Measurements from ENCODE around the gene PTPRK. TPM values are rescaled to one million over a fixed set of nuclear protein-coding genes. Genes with fewer than 3 reads are reported as not detected.

PTPRK gene
- total and polyA plus RNA-seq, 2 of the 13 experiments (the other 11 are each of a cell fraction or from before 2014, with no cell fraction given): 43.6 to 98.3 TPM

GRCh38 chr6:128062882-128063603 is 457.4 kb downstream of the PTPRK start (continued):
- no peak for TF ChIP-seq KLF6 (CRISPR knock-in tag; IDR thresholded peaks at IDR 0.05)
- no peak for TF ChIP-seq ZNF703 (CRISPR knock-in tag; IDR thresholded peaks at IDR 0.05; ENCODE audit: borderline replicate concordance)
- TF ChIP-seq NFIC (IDR thresholded peaks at IDR 0.05; ENCODE audit: low read length): peak; percentile 98
- TF ChIP-seq DZIP1 (CRISPR knock-in tag; IDR thresholded peaks at IDR 0.05): no peak
- TF ChIP-seq PAXIP1 (CRISPR knock-in tag; conservative IDR thresholded peaks at IDR 0.05): peak; percentile 96
- TF ChIP-seq ZNF704 (CRISPR knock-in tag; IDR thresholded peaks at IDR 0.05; ENCODE audit: borderline replicate concordance): no peak
- peak; percentile 74 for TF ChIP-seq ELF3 (CRISPR knock-in tag; IDR thresholded peaks at IDR 0.05)
- no peak; the same call in 1 of the 2 replicates for TF ChIP-seq YEATS2 (CRISPR knock-in tag; IDR thresholded peaks at IDR 0.05; ENCODE audit: borderline replicate concordance)
- TF ChIP-seq YEATS4 (CRISPR knock-in tag; IDR thresholded peaks at IDR 0.05; ENCODE audit: borderline replicate concordance): peak; percentile 62; the same call in 1 of the 2 replicates
- TF ChIP-seq TFAP4 (IDR thresholded peaks at IDR 0.05; ENCODE audit: borderline replicate concordance, low read depth): 0 out of 2 replicates have a peak, but pooled peaks have one; percentile 42
- TF ChIP-seq SKI (IDR thresholded peaks at IDR 0.05; ENCODE audit: partially characterized antibody): peak; percentile 57
- no peak for TF ChIP-seq ZFP82 (CRISPR knock-in tag; IDR thresholded peaks at IDR 0.05; ENCODE audit: borderline replicate concordance)
- no peak for TF ChIP-seq ZNF841 (CRISPR knock-in tag; IDR thresholded peaks at IDR 0.05; ENCODE audit: borderline replicate concordance)
- TF ChIP-seq ZBTB8A (CRISPR knock-in tag; IDR thresholded peaks at IDR 0.05; ENCODE audit: borderline replicate concordance, low read depth): no peak
- TF ChIP-seq TAF15 (IDR thresholded peaks at IDR 0.05; ENCODE audit: low read depth, low read length, poor library complexity, severe bottlenecking): no peak
- no peak for TF ChIP-seq NAIF1 (CRISPR knock-in tag; IDR thresholded peaks at IDR 0.05; ENCODE audit: borderline replicate concordance)

Data from HepG2 (cell line).